H9 (cell line): ENCODE data around the gene MAP3K5. TPM values are rescaled to one million over a fixed set of nuclear protein-coding genes. Genes with fewer than 3 reads are reported as not detected.

ENCODE experiments used
- DNase-seq: peaks from one replicate; pipeline ENCODE4 v3.0.0-alpha.2; 2017
- H2AFZ ChIP-seq: one replicate; pipeline ENCODE4 v1.6.1; 2013; ENCODE audit warnings: mild to moderate bottlenecking, low read length, control low read depth, moderate library complexity
- H2AK5ac ChIP-seq: 2 replicates; pipeline ENCODE4 v1.6.1; 2013; ENCODE audit warnings: low read length, control low read depth, mixed read lengths; ENCODE audit not compliant: insufficient read length
- H2BK120ac ChIP-seq: one replicate; pipeline ENCODE4 v1.6.1; 2013; ENCODE audit warnings: low read depth, mild to moderate bottlenecking, low read length, control low read depth, inconsistent platforms; ENCODE audit not compliant: poor library complexity, severe bottlenecking
- H2BK12ac ChIP-seq: 2 replicates; pipeline ENCODE4 v1.6.1; 2013; ENCODE audit warnings: low read length, control low read depth, mixed read lengths, low read depth; ENCODE audit not compliant: insufficient read length
- H2BK15ac ChIP-seq: 2 replicates; pipeline ENCODE4 v1.6.1; 2013; ENCODE audit warnings: low read depth, low read length, control low read depth
- H2BK20ac ChIP-seq: one replicate; pipeline ENCODE4 v1.6.1; 2013; ENCODE audit warnings: low read depth, mild to moderate bottlenecking, low read length, control low read depth, inconsistent platforms; ENCODE audit not compliant: poor library complexity, severe bottlenecking
- H2BK5ac ChIP-seq: 2 replicates; pipeline ENCODE4 v1.6.1; 2013; ENCODE audit warnings: low read length, control low read depth, mixed read lengths; ENCODE audit not compliant: insufficient read length
- H3K14ac ChIP-seq: 2 replicates; pipeline ENCODE4 v1.6.1; 2013; ENCODE audit warnings: low read length, control low read depth; ENCODE audit not compliant: insufficient read depth
- H3K18ac ChIP-seq: 2 replicates; pipeline ENCODE4 v1.6.1; 2013; ENCODE audit warnings: low read depth, mild to moderate bottlenecking, mixed read lengths, low read length, control low read depth; ENCODE audit not compliant: insufficient read length
- H3K23ac ChIP-seq: 2 replicates; pipeline ENCODE4 v1.6.1; 2013; ENCODE audit warnings: low read length, control low read depth, mixed read lengths, low read depth; ENCODE audit not compliant: insufficient read length
- H3K23me2 ChIP-seq: 2 replicates; pipeline ENCODE4 v1.6.1; 2013; ENCODE audit warnings: low read depth, mild to moderate bottlenecking, mixed read lengths, low read length, control low read depth; ENCODE audit not compliant: insufficient read length, poor library complexity, severe bottlenecking
- H3K27ac ChIP-seq: 2 replicates; pipeline ENCODE4 v1.5.1; 2013; ENCODE audit warnings: low read length, control low read depth, mixed read lengths, low read depth; ENCODE audit not compliant: insufficient read length
- H3K27me3 ChIP-seq: 2 replicates; pipeline ENCODE4 v1.6.1; 2013; ENCODE audit warnings: low read length, control low read depth, inconsistent platforms; ENCODE audit not compliant: insufficient read depth
- H3K4ac ChIP-seq: 2 replicates; pipeline ENCODE4 v1.6.1; 2013; ENCODE audit warnings: low read depth, mild to moderate bottlenecking, control low read depth, inconsistent platforms, low read length, moderate library complexity
- H3K4me1 ChIP-seq: 2 replicates; pipeline ENCODE4 v1.6.1; 2013; ENCODE audit warnings: low read length, control low read depth, inconsistent platforms; ENCODE audit not compliant: insufficient read depth
- H3K4me2 ChIP-seq: 2 replicates; pipeline ENCODE4 v1.6.1; 2013; ENCODE audit warnings: low read length, control low read depth, mixed read lengths; ENCODE audit not compliant: insufficient read length, insufficient read depth
- H3K56ac ChIP-seq: 2 replicates; pipeline ENCODE4 v1.6.1; 2013; ENCODE audit warnings: low read depth, mild to moderate bottlenecking, mixed read lengths, low read length, control low read depth; ENCODE audit not compliant: insufficient read length
- H3K79me1 ChIP-seq: 2 replicates; pipeline ENCODE4 v1.6.1; 2013; ENCODE audit warnings: low read depth, mild to moderate bottlenecking, moderate library complexity, low read length, control low read depth, inconsistent platforms; ENCODE audit not compliant: insufficient read depth, poor library complexity, severe bottlenecking
- H3K79me2 ChIP-seq: 2 replicates; pipeline ENCODE4 v1.6.1; 2013; ENCODE audit warnings: low read length, control low read depth, inconsistent platforms; ENCODE audit not compliant: insufficient read depth
- H3K9ac ChIP-seq: 2 replicates; pipeline ENCODE4 v1.6.1; 2013; ENCODE audit warnings: low read length, control low read depth, mixed read lengths; ENCODE audit not compliant: insufficient read length; ENCODE audit errors: extremely low read depth
- H3K9me3 ChIP-seq: one replicate; pipeline ENCODE4 v1.6.1; 2013; ENCODE audit warnings: low read depth, low read length, inconsistent platforms; ENCODE audit not compliant: control insufficient read depth
- H3T11ph ChIP-seq: one replicate; pipeline ENCODE4 v1.6.1; 2013; ENCODE audit warnings: mild to moderate bottlenecking, low read length, control low read depth, inconsistent platforms
- H4K20me1 ChIP-seq: one replicate; pipeline ENCODE4 v1.6.1; 2013; ENCODE audit not compliant: control insufficient read depth, insufficient read length, insufficient read depth
- H4K5ac ChIP-seq: 2 replicates; pipeline ENCODE4 v1.6.1; 2013; ENCODE audit warnings: low read depth, mild to moderate bottlenecking, mixed read lengths, low read length, control low read depth; ENCODE audit not compliant: insufficient read length
- H4K8ac ChIP-seq: replicated peaks from 2 replicates; pipeline ENCODE4 v1.6.1; 2013; ENCODE audit warnings: low read length, control low read depth, mixed read lengths, low read depth; ENCODE audit not compliant: insufficient read length
- H4K91ac ChIP-seq: 2 replicates; pipeline ENCODE4 v1.6.1; 2013; ENCODE audit warnings: low read depth, mild to moderate bottlenecking, moderate library complexity, mixed read lengths, low read length, control low read depth; ENCODE audit not compliant: insufficient read length
- H3K27ac Mint-ChIP-seq, 3 experiments: 2 replicates in 2 of 3; 3 replicates in 1 of 3; pipeline ENCODE4 v1.8.0; 2020 to 2021; ENCODE audit warnings: mixed read lengths in 3 of 3, mild to moderate bottlenecking in 1 of 3, moderate library complexity in 1 of 3
- H3K27me3 Mint-ChIP-seq: 2 replicates; pipeline ENCODE4 v1.8.0; 2021; ENCODE audit warnings: low read depth, mild to moderate bottlenecking, moderate library complexity, mixed read lengths
- H3K36me3 Mint-ChIP-seq, 3 experiments: 2 replicates in 2 of 3; 3 replicates in 1 of 3; pipeline ENCODE4 v1.8.0; 2020 to 2021; ENCODE audit warnings: low read depth in 3 of 3, mixed read lengths in 3 of 3; ENCODE audit not compliant: insufficient read depth in 1 of 3
- H3K4me1 Mint-ChIP-seq, 2 experiments: 2 replicates each; pipeline ENCODE4 v1.8.0; 2020; ENCODE audit warnings: mixed read lengths in 2 of 2
- H3K4me3 Mint-ChIP-seq, 2 experiments: 2 replicates in 1 of 2; 3 replicates in 1 of 2; pipeline ENCODE4 v1.8.0; 2020 to 2021; ENCODE audit warnings: mild to moderate bottlenecking in 2 of 2, mixed read lengths in 2 of 2, moderate library complexity in 1 of 2
- H3K9me3 Mint-ChIP-seq, 2 experiments: 2 replicates in 1 of 2; 3 replicates in 1 of 2; pipeline ENCODE4 v1.8.0; 2020; ENCODE audit warnings: mild to moderate bottlenecking in 2 of 2, mixed read lengths in 2 of 2, moderate library complexity in 1 of 2
- CTCF ChIP-seq: fragments of 200-600 bp; sonication (generic); conservative IDR thresholded peaks from 3 replicates; pipeline ENCODE4 v1.8.0; 2021; ENCODE audit warnings: antibody characterized with exemption, mild to moderate bottlenecking
- WGBS: extraction: QIAGEN DNeasy Blood & Tissue Kit; methylation state at CpG from one replicate; pipeline ENCODE4 v1.1.7; 2013; ENCODE audit warnings: missing lambda C conversion rate, low lambda C conversion rate, mixed read lengths; ENCODE audit not compliant: insufficient read length; ENCODE audit errors: extremely low coverage; 5-methylcytosine and 5-hydroxymethylcytosine counted together
- total RNA-seq: library from RNA; stranded (reverse); gene quantifications from 2 replicates; pipeline ENCODE4 v1.2.1, GENCODE V29; 2021

The MAP3K5 gene
- total RNA-seq, 1 experiment from 2014 or later, result 1.6 TPM

GRCh38 chr6:136820561-136820960 is 28.3 kb upstream of the MAP3K5 start:
- no peaks in the 10 kb centered on the region for H3K27me3 ChIP-seq
- H3K79me2 ChIP-seq, result no peaks in the 10 kb centered on the region
- no peaks in the 10 kb centered on the region for H3K9me3 ChIP-seq
- no peak overlapping the region for H3K27ac ChIP-seq
- Mint-ChIP-seq H3K27ac (no peak overlapping the region), H3K9me3 (peaks cover 0 to 2% of the 10 kb centered on the region in 2 experiments; a peak in 1 of 5 replicates), H3K4me1 (peaks cover 3 to 10% of the 10 kb centered on the region in 2 experiments; a peak in 3 of 4 replicates), H3K4me3 (no peak overlapping the region), H3K36me3 (peaks cover 7 to 23% (median 8%) of the 10 kb centered on the region in 3 experiments; a peak in 6 of 7 replicates), H3K27me3 (peaks cover 10% of the 10 kb centered on the region)
- H3K23ac ChIP-seq, result no peak overlapping the region
- H3K4ac ChIP-seq, result no peak overlapping the region
- H3K23me2 ChIP-seq, result peaks cover 5% of the 10 kb centered on the region
- no peak overlapping the region for H2BK15ac ChIP-seq
- no peak for DNase-seq
- no peaks in the 10 kb centered on the region for H4K20me1 ChIP-seq
- H2AFZ ChIP-seq, result no peak overlapping the region
- no peak overlapping the region for H2AK5ac ChIP-seq
- H2BK5ac ChIP-seq, result no peak overlapping the region
- H3T11ph ChIP-seq, result no peak overlapping the region
- no peak overlapping the region for H3K56ac ChIP-seq
- no peak overlapping the region for H3K4me2 ChIP-seq
- H3K4me1 ChIP-seq, result no peaks in the 10 kb centered on the region; the same call in 1 of the 2 replicates
- no peak overlapping the region for H3K14ac ChIP-seq
- no peak overlapping the region for H4K91ac ChIP-seq
- no peak overlapping the region for H4K5ac ChIP-seq
- no peak overlapping the region for H2BK12ac ChIP-seq
- no peak overlapping the region for H3K18ac ChIP-seq
- no peak overlapping the region for H4K8ac ChIP-seq
- TF ChIP-seq CTCF, result no peak
- no peak overlapping the region for H2BK20ac ChIP-seq
- no peak overlapping the region for H2BK120ac ChIP-seq
- H3K79me1 ChIP-seq, result no peaks in the 10 kb centered on the region
- no peak overlapping the region for H3K9ac ChIP-seq
- WGBS, result no CpG with 5 or more reads among the region's 2 CpGs
